Stimulated activated memory B cell treated with anti-CD40 and anti-IgM and Interleukin-4, amounts not matched to agents 10 μg/mL and 1 μg/mL and 100 μg/mL, for 72 hours (primary cell): ENCODE data around the gene CCDC74A.
"Not testable (repeated sequence)": the region's sequence is repeated elsewhere in the genome, so short reads cannot be mapped to it uniquely, and the experiment has no call there.

ENCODE experiments used
- ATAC-seq: fragments of 150-1000 bp; cut with Tn5 transposase; 2 replicates; pipeline ENCODE4 v1.10.0; 2021
- H3K27ac Mint-ChIP-seq: one replicate; pipeline ENCODE4 v1.8.0; 2022; ENCODE audit warnings: mild to moderate bottlenecking, mixed read lengths
- H3K27me3 Mint-ChIP-seq: one replicate; pipeline ENCODE4 v1.8.0; 2022; ENCODE audit warnings: mixed read lengths
- H3K36me3 Mint-ChIP-seq: one replicate; pipeline ENCODE4 v1.8.0; 2022; ENCODE audit warnings: mixed read lengths
- H3K4me1 Mint-ChIP-seq: one replicate; pipeline ENCODE4 v1.8.0; 2022; ENCODE audit warnings: mixed read lengths
- H3K4me3 Mint-ChIP-seq: one replicate; pipeline ENCODE4 v1.8.0; 2022; ENCODE audit warnings: mild to moderate bottlenecking, moderate library complexity, mixed read lengths
- H3K9me3 Mint-ChIP-seq: one replicate; pipeline ENCODE4 v1.8.0; 2022; ENCODE audit warnings: mixed read lengths

CCDC74A gene

GRCh38 chr2:131517106-131517831 lies 10.4 kb upstream of the CCDC74A start:
- H3K27ac Mint-ChIP-seq, result no peak overlapping the region
- no peaks in the 10 kb centered on the region for H3K9me3 Mint-ChIP-seq
- H3K4me3 Mint-ChIP-seq, result no peak overlapping the region
- no peak for ATAC-seq
- peaks cover 39% of the 10 kb centered on the region for H3K36me3 Mint-ChIP-seq
- H3K4me1 Mint-ChIP-seq, result peaks cover 30% of the 10 kb centered on the region
- H3K27me3 Mint-ChIP-seq, result no peaks in the 10 kb centered on the region

- ATAC-seq, H3K4me3 Mint-ChIP-seq, H3K9me3 Mint-ChIP-seq, H3K27ac Mint-ChIP-seq, H3K27me3 Mint-ChIP-seq: not testable (repeated sequence)
- peaks cover 24% of the 10 kb centered on the region for H3K4me1 Mint-ChIP-seq
- peaks cover 33% of the 10 kb centered on the region for H3K36me3 Mint-ChIP-seq
These were observed 9.8 kb upstream of the CCDC74A start for GRCh38 chr2:131517856-131518255.

- not testable (repeated sequence) for H3K27me3 Mint-ChIP-seq, H3K9me3 Mint-ChIP-seq, H3K27ac Mint-ChIP-seq, H3K4me3 Mint-ChIP-seq, ATAC-seq
- Mint-ChIP-seq H3K36me3 (peaks cover 29% of the 10 kb centered on the region), H3K4me1 (peaks cover 17% of the 10 kb centered on the region)
These were observed 9.2 kb upstream of the CCDC74A start for GRCh38 chr2:131518531-131518930.

- Mint-ChIP-seq H3K9me3 (no peaks in the 10 kb centered on the region), H3K27ac (no peak overlapping the region), H3K4me3 (no peak overlapping the region), H3K4me1 (peaks cover 8% of the 10 kb centered on the region), H3K36me3 (peaks cover 29% of the 10 kb centered on the region), H3K27me3 (no peaks in the 10 kb centered on the region)
- ATAC-seq, result no peak
These were observed 8.2 kb upstream of the CCDC74A start for GRCh38 chr2:131519466-131519865.

- H3K36me3 Mint-ChIP-seq, result peaks cover 29% of the 10 kb centered on the region
- not testable (repeated sequence) for H3K4me1 Mint-ChIP-seq, ATAC-seq, H3K9me3 Mint-ChIP-seq, H3K4me3 Mint-ChIP-seq, H3K27ac Mint-ChIP-seq, H3K27me3 Mint-ChIP-seq
These were observed 7.7 kb upstream of the CCDC74A start for GRCh38 chr2:131519871-131520470.

- no peaks in the 10 kb centered on the region for H3K9me3 Mint-ChIP-seq
- H3K4me3 Mint-ChIP-seq, result no peak overlapping the region
- no peak for ATAC-seq
- no peak overlapping the region for H3K27ac Mint-ChIP-seq
- peaks cover 29% of the 10 kb centered on the region for H3K36me3 Mint-ChIP-seq
- H3K27me3 Mint-ChIP-seq, result no peaks in the 10 kb centered on the region
- H3K4me1 Mint-ChIP-seq, result no peaks in the 10 kb centered on the region
These were observed 7.2 kb upstream of the CCDC74A start for GRCh38 chr2:131520526-131520925.

- peaks cover 29% of the 10 kb centered on the region for H3K36me3 Mint-ChIP-seq
- H3K9me3 Mint-ChIP-seq, H3K27ac Mint-ChIP-seq: not testable (repeated sequence)
These were observed 6.2 kb upstream of the CCDC74A start for GRCh38 chr2:131521524-131521923.

GRCh38 chr2:131521961-131522781 lies 5.5 kb upstream of the CCDC74A start:
- Mint-ChIP-seq H3K9me3 (no peaks in the 10 kb centered on the region), H3K4me1 (peaks cover under 1% of the 10 kb centered on the region), H3K27ac (no peak overlapping the region), H3K27me3 (no peaks in the 10 kb centered on the region), H3K36me3 (peaks cover 24% of the 10 kb centered on the region), H3K4me3 (no peak overlapping the region)
- ATAC-seq, result no peak

More at GRCh38 chr2:131521524-131521923, 6.2 kb upstream of the CCDC74A start:
- H3K4me3 Mint-ChIP-seq, ATAC-seq, H3K4me1 Mint-ChIP-seq, H3K27me3 Mint-ChIP-seq: not testable (repeated sequence)

GRCh38 chr2:131525256-131525655 lies 2.4 kb upstream of the CCDC74A start:
- not testable (repeated sequence) for H3K27me3 Mint-ChIP-seq, H3K36me3 Mint-ChIP-seq, H3K9me3 Mint-ChIP-seq, H3K4me3 Mint-ChIP-seq, H3K27ac Mint-ChIP-seq, ATAC-seq
- H3K4me1 Mint-ChIP-seq, result peaks cover 24% of the 10 kb centered on the region

GRCh38 chr2:131528981-131529863 lies 1.5 kb downstream of the CCDC74A start:
- ATAC-seq, result peak; percentile 72
- H3K4me1 Mint-ChIP-seq, result peaks cover 24% of the 10 kb centered on the region
- H3K27me3 Mint-ChIP-seq, H3K9me3 Mint-ChIP-seq, H3K36me3 Mint-ChIP-seq: not testable (repeated sequence)
- peak overlapping the region; percentile 65 for H3K27ac Mint-ChIP-seq
- peak overlapping the region; percentile 71 for H3K4me3 Mint-ChIP-seq

- H3K9me3 Mint-ChIP-seq, H3K36me3 Mint-ChIP-seq, H3K27ac Mint-ChIP-seq, H3K27me3 Mint-ChIP-seq, H3K4me3 Mint-ChIP-seq, ATAC-seq: not testable (repeated sequence)
- peaks cover 24% of the 10 kb centered on the region for H3K4me1 Mint-ChIP-seq
These were observed 2.3 kb downstream of the CCDC74A start for GRCh38 chr2:131529864-131530445.

GRCh38 chr2:131530626-131531344 lies 3.1 kb downstream of the CCDC74A start:
- not testable (repeated sequence) for ATAC-seq, H3K4me3 Mint-ChIP-seq, H3K27ac Mint-ChIP-seq, H3K27me3 Mint-ChIP-seq, H3K9me3 Mint-ChIP-seq, H3K36me3 Mint-ChIP-seq
- peaks cover 24% of the 10 kb centered on the region for H3K4me1 Mint-ChIP-seq

- not testable (repeated sequence) for H3K9me3 Mint-ChIP-seq, ATAC-seq
These were observed 4.0 kb downstream of the CCDC74A start for GRCh38 chr2:131531547-131532185.

More at GRCh38 chr2:131531547-131532185, 4.0 kb downstream of the CCDC74A start:
- peaks cover 24% of the 10 kb centered on the region for H3K4me1 Mint-ChIP-seq
- H3K4me3 Mint-ChIP-seq, H3K36me3 Mint-ChIP-seq, H3K27me3 Mint-ChIP-seq, H3K27ac Mint-ChIP-seq: not testable (repeated sequence)
